Superior temporal gyrus (tissue), 1 donor: Measurements from ENCODE around the gene CHAF1A.

ENCODE experiments used
- DNase-seq: peaks from one replicate; pipeline ENCODE4 v3.0.0-alpha.2; 2016; ENCODE audit errors: extremely low spot score

CHAF1A gene

GRCh38 chr19:4366666-4367335 lies 35.6 kb upstream of the CHAF1A start:
- no peak for DNase-seq

GRCh38 chr19:4367336-4367723 lies 35.1 kb upstream of the CHAF1A start:
- no peak for DNase-seq

DNA sequence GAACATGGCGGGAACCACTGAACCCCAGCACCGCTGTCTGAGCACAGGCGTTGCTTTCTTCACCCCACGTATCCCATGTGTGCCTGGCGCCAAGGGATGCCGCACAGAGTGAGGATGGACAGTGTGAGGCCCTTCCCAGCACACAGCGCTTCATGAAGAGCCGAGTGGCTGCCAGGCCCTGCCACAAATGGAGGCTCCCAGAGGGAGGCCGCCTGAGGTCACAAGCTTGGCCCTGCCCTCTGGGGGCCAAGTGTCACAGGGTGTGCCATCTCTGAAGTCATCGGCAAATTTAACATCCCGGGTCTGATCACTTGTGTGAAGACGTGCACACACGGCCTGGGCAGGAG lies 34.7 kb upstream of the CHAF1A start:
- no peak for DNase-seq

DNA sequence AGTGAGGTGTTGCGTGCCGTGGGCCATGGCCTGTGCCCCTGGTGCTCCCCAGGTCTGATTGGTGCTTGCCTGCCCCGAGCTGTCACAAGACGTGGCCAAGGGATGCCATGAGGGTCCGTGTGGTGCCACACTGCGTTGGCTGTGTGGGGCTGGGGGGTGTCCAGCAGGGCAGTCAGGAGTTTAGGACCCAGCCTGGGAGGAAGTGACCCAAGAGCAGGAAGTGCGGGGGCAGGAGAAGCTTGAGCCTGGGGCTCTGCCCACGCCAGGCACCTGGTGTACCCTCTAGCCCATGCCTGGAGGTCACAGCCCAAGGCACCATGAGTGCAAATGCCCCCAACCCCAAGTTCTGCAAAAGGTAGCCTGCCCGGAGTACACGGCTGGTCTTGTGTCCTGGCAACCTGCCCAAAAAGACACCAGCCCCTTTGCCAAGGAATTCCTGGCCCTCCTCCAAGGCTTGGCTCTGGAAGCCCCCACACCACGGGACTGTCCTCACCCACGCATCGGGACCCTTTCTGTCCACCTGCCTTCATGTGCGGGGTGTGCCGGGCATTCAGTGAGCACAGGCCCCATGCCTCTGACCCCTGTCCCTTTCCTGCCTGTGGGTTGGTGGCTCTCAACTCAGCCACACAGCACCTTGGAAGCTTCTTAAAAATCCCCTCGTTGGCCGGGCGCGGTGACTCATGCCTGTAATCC lies 34.2 kb upstream of the CHAF1A start:
- no peak for DNase-seq

DNA sequence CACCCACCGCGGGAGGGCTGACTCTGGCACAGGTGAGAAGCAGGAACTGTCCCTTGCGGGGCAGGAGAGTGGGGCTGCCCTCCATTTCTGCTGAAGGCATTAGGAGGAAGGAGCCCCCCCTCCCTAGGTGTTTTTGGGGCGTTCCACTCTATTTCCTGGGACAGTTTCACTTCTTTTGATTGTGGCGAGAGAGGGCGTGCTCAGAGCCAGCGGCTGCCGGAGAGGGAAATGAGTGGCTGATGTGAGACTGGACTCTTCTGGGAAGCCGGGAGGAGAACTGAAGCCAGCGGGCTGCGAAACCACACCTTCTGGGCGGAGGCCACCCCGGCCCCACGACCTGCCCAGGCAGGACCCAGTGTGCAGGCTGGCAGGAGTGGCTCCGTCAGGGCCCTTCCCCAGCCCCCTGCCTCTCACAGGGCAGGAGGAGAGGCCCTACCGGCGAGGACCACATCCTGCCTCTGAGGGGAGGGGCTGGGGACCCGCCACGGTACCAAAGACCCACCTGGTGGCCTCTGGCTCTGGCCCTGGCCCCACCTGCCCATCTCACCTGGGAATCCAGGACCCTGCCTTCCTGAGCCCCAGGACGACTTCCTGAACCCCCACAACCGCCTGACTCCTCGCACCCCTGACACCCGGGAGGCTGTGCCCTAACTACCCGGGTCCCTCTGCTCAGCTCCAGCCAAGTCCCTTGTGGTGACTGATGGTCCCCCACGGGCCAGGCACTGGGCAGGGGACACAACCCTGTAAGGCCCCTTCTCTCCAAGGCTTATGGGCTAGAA lies 33.1 kb upstream of the CHAF1A start:
- no peak for DNase-seq

GRCh38 chr19:4369888-4370260 lies 32.6 kb upstream of the CHAF1A start:
- peak; percentile 77 for DNase-seq

DNA sequence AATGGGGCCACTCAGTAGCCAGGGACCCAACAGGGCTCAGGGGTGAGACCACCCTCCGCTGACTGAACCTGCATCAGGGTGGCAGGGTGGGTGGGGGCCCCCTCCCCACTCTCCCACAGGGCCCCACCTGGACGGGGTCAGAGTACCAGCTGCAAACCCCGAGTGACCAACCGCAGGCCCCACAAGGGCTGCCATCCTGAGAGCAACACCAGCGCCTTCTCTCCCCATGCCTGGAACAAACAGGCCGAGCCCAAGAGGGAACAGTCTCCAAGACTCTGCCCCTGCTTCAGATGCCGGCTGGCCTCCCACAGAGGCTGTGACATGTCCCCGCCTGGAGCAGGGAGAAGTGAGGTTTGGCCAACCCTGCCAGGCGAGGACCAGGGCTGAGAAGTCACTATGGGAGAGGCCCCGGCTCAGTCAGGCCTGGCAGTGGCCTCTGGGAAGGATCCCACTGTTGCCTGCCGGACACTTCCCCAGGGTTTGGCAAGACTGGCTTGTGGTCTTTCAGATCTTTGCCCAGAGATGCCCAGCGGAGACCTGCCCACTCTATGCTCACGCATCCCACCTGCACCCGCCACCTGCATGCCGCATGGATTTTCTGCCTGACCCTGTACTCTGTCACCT lies 31.9 kb upstream of the CHAF1A start:
- DNase-seq, result no peak

DNA sequence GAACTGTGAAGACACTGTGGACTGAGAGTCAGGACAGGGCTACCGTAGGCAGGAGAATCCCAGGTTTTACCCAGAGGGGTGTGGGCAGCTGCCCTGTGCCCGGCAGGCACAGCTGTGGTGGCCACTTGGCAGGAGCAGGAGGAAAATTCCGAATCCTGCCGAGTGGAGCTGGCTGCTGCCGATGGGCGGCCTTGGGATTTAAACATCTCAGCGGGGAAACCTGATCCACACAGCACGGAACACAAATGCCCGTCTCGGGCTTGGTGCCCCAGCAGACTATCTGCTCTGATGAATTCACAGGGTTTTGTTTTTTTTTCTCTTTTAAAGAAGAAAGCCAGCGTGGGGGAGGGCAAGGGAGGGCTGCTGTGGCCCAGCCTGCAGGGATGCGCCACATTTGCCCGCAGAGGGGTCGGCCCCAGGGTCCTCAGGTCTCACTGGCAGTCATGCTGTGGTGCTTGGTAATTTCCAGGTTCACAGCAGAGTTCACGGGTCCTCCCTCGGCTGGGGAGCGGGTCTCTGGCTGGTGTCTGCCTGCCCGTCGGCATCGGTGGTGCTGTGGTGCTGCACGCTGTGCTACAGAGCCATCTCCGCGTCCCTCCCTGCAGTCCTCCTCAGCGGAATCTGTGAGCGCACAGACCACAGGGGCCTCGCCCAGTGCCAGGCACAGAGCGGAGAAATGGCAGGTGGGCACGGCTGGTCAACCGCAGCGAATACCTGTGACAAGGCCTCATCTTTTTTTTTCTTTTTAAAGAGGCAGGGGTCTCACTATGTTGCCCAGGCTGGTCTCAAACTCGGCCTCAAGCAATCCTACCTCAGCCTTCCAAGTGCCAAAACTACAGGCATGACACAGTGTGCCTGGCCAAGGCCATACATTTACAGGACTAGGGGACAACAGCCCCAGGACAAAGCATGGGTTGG lies 30.9 kb upstream of the CHAF1A start:
- DNase-seq, result no peak

DNA sequence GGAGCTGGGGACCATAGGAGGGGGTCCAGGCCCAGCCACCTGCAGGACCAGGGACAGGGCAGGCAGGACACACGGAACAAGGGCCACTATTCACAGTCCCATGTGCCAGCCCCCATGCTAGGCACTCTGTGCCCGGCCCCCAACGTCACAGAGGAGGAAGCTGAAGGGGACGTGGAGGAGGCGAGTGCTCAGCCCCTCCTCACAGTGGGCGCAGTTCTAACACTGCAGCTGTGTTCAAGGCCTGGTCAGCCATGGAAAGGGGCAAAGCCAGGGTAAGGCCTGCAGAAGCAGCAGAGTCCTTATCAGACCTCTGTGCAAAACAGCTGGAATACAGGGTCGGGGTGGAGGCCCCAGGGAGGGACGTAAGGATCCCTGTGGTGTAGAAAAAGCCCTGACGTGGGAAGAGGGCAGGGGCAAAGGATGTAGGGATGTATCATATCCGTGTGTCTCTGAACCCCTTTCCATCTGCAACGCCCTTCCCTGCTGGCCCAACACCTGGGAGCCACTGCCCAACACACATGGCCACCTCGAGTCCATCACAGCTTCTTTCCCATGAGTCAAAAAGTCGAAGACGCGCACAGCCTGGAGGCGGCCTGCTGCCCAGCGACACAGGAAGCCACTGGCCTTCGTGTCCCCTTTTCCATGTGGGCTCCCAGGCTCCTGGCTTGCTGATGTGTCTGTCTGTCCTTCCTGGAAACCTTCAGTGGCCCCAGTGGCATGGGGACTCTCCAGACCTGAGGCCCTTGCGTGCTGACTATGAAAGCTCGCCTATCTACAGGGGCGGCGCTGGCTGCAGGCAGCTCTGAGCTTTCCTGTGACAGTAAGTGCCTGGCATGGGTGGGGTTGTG lies 30.1 kb upstream of the CHAF1A start:
- DNase-seq, result no peak

DNA sequence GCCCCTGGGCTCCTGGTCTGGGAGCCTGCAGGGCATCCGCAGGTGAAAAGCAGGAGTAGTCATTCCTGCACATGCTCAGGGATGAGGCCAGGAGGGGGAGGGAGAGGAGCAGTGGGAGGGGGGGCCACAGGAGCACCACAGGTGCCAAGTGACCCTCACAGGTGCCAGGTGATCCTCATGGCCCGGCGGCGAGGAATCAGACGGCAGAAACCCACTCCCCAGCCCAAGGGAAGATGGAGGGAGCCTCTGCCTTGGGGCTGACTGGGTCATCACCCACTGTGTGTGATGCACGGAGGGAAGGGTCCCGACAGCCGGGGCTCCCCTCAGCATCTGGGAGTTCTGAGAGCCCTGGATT lies 29.4 kb upstream of the CHAF1A start:
- DNase-seq, result no peak

DNA sequence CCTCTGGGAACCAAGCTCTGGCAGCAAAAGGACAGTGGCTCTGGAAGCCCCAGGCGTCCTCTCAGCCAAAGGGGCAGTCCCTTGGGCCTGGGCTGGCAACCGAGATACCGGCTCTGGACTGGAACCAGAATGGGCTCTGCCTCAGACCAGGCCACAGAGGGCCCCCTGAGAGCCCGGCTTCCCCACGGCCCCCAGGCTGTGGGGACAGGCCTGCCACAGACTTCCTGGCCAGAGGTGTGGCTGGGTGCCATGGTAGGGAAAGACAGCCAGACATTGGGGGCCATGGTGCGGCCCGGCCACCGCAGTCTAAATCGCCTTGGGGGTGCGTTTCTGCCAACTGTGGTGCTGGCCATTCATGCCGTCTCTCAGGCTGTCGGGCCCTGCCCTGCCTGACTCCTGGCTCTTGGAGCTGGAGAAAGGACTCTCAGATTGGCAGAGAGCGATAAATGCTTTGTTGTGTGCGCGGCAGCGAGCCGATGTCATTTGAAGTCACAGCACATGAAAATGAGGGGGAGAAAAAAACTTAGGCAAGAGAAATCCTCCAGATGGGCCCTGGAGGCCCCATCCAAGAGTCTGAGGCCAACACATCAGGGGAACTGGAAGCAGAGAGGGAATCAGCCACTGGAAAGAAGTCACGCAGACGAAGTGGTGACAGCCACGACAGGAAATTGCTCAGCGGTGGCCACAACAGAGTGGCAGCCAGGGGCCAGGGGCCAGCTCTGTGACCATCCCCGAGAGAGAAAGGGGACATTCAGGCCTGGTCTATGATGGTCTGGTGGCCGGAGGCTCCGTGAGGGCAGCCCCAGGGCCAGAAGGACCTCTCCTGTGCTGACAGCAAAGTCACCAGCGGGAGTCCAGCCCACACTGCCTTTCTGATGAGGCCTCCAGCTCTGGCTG lies 28.6 kb upstream of the CHAF1A start:
- DNase-seq, result peak; percentile 76

DNA sequence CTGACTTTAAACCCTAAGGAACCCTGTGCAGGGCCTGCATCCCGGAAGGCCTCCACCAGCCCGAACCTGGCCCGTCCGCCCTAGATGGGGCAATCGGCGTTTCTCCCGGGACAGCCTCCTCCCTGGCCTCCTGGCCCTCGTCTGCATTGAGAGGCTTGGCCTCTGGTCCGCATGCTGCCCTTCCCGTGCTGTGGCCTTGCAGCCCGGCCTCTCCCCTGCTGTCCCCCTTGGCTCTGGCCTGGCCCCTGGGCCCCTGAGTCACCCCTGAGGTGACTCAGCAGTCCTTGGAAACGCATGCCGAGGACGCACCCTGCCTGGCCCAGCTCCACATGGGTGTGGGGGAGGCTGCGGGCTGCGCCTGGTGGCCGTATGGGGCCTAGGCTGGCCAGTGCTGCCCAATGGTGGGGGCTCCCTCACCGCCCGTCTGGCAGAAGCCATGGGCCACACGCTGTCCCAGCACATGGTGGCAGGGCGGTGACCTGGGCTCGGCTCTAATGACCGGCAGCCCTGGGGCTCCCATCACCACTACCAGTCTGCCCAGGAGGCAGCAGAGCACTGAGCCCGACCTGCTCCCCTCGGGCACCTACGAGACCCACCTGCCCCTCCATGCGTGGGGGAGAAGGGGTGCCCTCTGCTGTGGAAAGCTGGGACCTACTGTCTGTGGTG lies 27.8 kb upstream of the CHAF1A start:
- DNase-seq, result no peak

DNA sequence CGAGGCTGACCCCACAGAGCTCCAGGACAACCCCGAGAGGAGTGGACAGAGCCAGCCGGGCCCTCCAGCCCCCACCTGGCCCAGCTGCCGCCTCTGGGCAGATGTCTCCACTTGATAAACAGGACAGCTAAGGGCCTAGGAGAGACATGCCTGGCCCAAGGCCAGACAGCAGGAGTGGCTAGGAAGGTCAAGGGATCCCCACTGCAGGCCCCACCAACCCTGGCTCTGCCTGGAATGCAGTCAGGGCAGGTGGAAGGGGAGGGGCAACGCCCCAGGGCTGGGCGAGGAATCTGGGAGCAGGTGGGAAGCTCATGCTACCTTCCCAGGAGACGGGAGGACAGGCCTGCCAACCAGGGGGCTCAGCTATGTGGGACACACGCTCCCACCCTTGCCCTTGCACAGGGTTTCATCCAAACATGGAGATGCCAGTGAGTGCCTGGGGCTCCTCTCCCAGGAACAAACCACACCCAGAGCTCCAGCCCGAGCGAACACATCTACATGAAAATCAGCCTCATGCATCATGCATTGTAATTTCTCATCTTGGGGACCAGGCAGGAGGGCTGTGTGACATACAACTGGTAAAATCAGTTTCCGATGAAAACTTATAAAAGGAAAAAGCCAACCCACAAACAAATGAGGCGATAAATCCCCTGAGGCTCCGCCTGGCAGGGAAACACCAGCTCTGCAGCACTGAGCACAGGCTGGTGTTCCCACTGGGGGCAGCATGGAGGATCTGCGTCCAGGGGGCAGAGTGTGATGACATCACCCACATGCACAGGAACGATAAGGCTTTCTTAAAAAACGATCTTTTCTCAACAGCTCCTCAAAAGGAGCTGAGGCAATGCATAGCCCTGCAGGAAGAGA lies 27.0 kb upstream of the CHAF1A start:
- peak; percentile 76 for DNase-seq

DNA sequence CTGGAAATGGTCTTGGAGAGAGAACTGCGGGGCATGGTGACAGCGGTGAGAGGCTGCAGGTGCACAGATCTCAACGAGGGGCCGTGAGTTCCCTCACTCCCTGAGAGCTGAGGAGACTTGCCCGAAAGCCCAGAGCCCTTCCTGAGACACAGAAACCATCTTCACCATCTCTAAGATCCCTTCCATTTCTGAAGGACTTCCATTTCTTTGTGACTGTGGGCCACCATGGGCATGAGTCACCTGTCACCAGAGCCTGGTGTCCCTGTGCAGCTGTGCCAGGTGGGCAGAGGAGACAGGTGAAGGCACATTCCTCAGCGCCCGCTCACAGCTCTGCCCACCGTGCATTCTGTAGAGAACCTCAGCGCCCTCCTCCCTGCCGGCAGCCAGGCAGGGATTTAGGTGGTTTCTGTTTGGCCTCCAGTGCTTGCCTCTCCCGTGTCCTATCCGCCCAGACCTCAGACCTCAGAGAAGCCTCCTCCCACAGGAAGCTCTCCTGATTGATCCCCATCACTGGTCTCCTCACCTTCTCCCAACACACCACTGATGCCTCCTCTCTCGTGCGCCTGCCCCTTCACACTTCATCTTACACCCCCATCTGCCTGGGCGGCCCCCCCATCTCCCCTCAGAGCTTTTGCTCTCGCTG lies 26.3 kb upstream of the CHAF1A start:
- no peak for DNase-seq

GRCh38 chr19:4376671-4376990 lies 25.8 kb upstream of the CHAF1A start:
- no peak for DNase-seq

- no peak for DNase-seq
These were observed 25.3 kb upstream of the CHAF1A start for GRCh38 chr19:4376991-4377781.

DNA sequence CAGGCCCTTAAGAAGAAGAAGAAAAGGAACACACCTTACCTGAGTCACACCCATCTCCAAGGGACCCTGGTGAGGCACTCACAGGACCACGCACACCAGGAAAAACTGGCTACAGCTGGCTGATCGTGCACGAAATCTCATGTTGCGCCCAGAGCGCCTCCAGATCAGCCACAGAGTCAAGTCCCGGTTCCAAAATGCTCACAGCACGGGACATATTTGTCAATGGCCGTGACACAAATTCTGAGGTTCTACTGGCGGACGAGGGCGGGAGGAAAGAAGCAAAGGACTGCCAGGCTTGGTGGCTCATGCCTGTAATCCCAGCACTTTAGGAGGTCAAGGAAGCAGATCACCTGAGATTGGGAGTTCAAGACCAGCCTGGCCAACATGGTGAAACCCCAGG lies 23.6 kb upstream of the CHAF1A start:
- no peak for DNase-seq
